Caco-2 (cell line): ENCODE results near the gene CAMK2D. TPM values are rescaled to one million over a fixed set of nuclear protein-coding genes. Genes with fewer than 3 reads are reported as not detected.

ENCODE experiments used
- BruUV-seq: library from RNA; stranded (reverse); fragments of 400-500 nt; replicated peaks from 2 replicates; lab custom pipeline; 2021; lab: Mats Ljungman, UMichigan
- CTCF ChIA-PET: fragments of 300-600 bp; sonication (Branson Sonifier 250); formaldehyde crosslinking; loops from one replicate; lab custom pipeline; 2022; ENCODE audit warnings: antibody characterized with exemption; lab: Charles Lee
- POLR2A ChIA-PET: fragments of 300-600 bp; sonication (Branson Sonifier 250); formaldehyde crosslinking; loops from one replicate; lab custom pipeline; 2022; ENCODE audit warnings: antibody characterized with exemption; lab: Charles Lee
- DNase-seq, 2 experiments: peaks; one replicate each; pipeline versions ENCODE4 v3.0.0 to v3.0.0-alpha.2; 2020 to 2022
- H3K27me3 ChIP-seq: replicated peaks from 2 replicates; pipeline ENCODE4 v1.6.0; 2011; ENCODE audit warnings: low read length; ENCODE audit not compliant: control insufficient read depth, insufficient read depth
- H3K36me3 ChIP-seq: 2 replicates; pipeline ENCODE4 v1.5.1; 2011; ENCODE audit warnings: low read length; ENCODE audit not compliant: control insufficient read depth, insufficient read depth
- H3K4me1 ChIP-seq: fragments of 250-450 bp; sonication (Bioruptor Pico); 2 replicates; pipeline ENCODE4 v1.5.1; 2020; ENCODE audit warnings: mild to moderate bottlenecking
- H3K4me3 ChIP-seq: 2 replicates; pipeline ENCODE4 v1.5.1; 2011; ENCODE audit warnings: low read depth, mild to moderate bottlenecking, control low read depth, low read length
- H3K9me3 ChIP-seq: fragments of 250-450 bp; sonication (Bioruptor Pico); 2 replicates; pipeline ENCODE4 v1.5.1; 2020; ENCODE audit warnings: mild to moderate bottlenecking, moderate library complexity
- H3K27ac Mint-ChIP-seq: one replicate; pipeline ENCODE4 v1.8.0; 2022; ENCODE audit warnings: mixed read lengths; ENCODE audit not compliant: unreplicated experiment
- H3K27me3 Mint-ChIP-seq: one replicate; pipeline ENCODE4 v1.8.0; 2022; ENCODE audit warnings: mixed read lengths; ENCODE audit not compliant: insufficient read depth, unreplicated experiment
- H3K36me3 Mint-ChIP-seq: one replicate; pipeline ENCODE4 v1.8.0; 2022; ENCODE audit warnings: mild to moderate bottlenecking, mixed read lengths; ENCODE audit not compliant: insufficient read depth, unreplicated experiment
- H3K4me1 Mint-ChIP-seq: one replicate; pipeline ENCODE4 v1.8.0; 2022; ENCODE audit warnings: low read depth, mixed read lengths; ENCODE audit not compliant: unreplicated experiment
- H3K4me3 Mint-ChIP-seq: one replicate; pipeline ENCODE4 v1.8.0; 2022; ENCODE audit warnings: mild to moderate bottlenecking, moderate library complexity, mixed read lengths; ENCODE audit not compliant: unreplicated experiment
- H3K9me3 Mint-ChIP-seq: one replicate; pipeline ENCODE4 v1.8.0; 2022; ENCODE audit warnings: mixed read lengths; ENCODE audit not compliant: unreplicated experiment
- CTCF ChIP-seq, 2 experiments: fragments of 200-600 bp in 1 of 2; IDR thresholded peaks; 1 replicate in 1 of 2; 2 replicates in 1 of 2; pipeline versions ENCODE4 v1.5.1 to v1.8.0; 2011 to 2022; ENCODE audit warnings: antibody characterized with exemption in 1 of 2, control low read depth in 1 of 2, inconsistent platforms in 1 of 2, low read depth in 1 of 2, low read length in 1 of 2, mild to moderate bottlenecking in 1 of 2, moderate library complexity in 1 of 2; ENCODE audit not compliant: insufficient read depth in 1 of 2, severe bottlenecking in 1 of 2, unreplicated experiment in 1 of 2
- intact Hi-C: fragments of 100-400 bp; cut with micrococcal nuclease; formaldehyde crosslinking; loops from one replicate; pipeline ENCODE4 v1.10.0; 2022; ENCODE audit not compliant: unreplicated experiment
- total RNA-seq: library from RNA; stranded (reverse); gene quantifications from 2 replicates; pipeline ENCODE4 v1.2.3, GENCODE V29; 2022

CAMK2D gene
- total RNA-seq, 1 experiment from 2014 or later, result 65.6 TPM

DNA sequence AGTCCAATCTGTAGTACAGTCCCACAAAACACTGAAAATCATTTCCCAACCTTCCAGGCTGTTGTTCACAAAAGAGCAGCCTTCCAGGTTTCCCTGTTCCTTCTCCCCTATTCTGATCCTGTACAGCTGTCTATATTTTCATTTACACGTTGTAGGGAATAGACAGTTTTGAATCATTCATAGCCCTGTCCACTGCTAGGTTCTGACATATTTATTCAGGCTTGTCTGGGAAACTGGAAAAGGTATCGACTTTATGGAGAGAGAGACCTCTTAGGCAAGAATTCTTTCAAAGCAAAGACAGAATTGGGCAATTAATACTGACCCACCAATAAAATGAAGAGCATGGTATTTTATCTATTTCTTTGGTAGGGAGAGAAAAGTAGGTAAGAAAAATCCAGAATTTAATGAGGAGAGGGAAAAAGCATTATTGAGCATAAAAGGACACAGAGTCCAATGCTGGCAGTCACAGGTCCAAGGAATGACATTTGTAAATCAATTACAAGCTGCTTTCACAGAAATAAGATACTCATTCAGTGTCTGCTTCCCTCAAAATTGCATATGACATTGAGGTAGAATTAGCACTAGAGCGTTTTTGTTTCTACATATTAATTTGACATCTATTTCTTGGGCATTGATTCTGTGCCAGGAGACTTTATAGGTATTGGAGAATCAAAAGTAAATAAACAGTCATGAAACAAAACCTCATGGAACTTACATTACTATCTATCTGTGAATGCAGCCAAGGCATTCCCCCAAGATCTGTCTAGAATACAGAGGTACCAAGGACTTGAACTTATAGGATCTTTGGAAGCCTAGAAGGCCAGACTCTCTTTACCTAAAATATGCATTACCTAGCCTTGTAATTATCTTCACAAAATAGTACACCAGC is 127.2 kb downstream of the CAMK2D start:
- ChIA-PET CTCF (no interaction called here), POLR2A (no interaction called here)
- intact Hi-C loops, result no loop called here
- Mint-ChIP-seq H3K36me3 (peaks cover 5% of the 10 kb centered on the region), H3K4me3 (no peak overlapping the region), H3K27ac (no peak overlapping the region), H3K9me3 (no peaks in the 10 kb centered on the region), H3K27me3 (no peaks in the 10 kb centered on the region), H3K4me1 (peaks cover 34% of the 10 kb centered on the region)
- no peaks in the 10 kb centered on the region for H3K36me3 ChIP-seq
- no peak for TF ChIP-seq CTCF (IDR thresholded peaks at IDR 0.05; ENCODE audit: insufficient read depth in 1 of 2, low read depth in 1 of 2, low read length in 1 of 2, severe bottlenecking in 1 of 2, unreplicated experiment in 1 of 2)
- peaks cover 8% of the 10 kb centered on the region for H3K4me1 ChIP-seq
- no peak overlapping the region for H3K4me3 ChIP-seq
- no TSS peak for BruUV-seq
- H3K9me3 ChIP-seq, result no peaks in the 10 kb centered on the region
- DNase-seq, result no peak
- H3K27me3 ChIP-seq, result no peaks in the 10 kb centered on the region

DNA sequence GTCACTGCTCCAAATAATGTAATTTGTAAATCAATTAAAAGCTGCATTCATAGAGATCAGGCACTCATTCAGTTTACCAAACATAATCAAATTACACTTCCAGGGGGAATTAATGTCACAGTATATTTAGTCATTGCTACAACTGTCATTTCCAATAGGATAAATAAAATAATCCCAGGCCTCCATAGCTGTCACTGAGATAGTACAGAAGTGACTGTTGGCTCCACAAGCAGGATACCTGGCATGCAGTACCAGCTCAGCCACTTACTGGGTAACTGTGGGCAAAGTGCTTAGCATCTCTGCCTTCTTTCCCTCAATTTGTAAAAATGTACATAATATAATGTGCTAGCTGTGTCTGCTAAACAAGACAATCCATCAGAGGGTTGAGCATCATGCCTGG is 128.1 kb downstream of the CAMK2D start:
- Histone ChIP-seq H3K36me3 (no peaks in the 10 kb centered on the region), H3K27me3 (no peaks in the 10 kb centered on the region), H3K4me1 (peaks cover 8% of the 10 kb centered on the region), H3K4me3 (no peak overlapping the region), H3K9me3 (no peaks in the 10 kb centered on the region)
- Mint-ChIP-seq H3K4me3 (no peak overlapping the region), H3K27ac (no peak overlapping the region), H3K4me1 (peaks cover 28% of the 10 kb centered on the region), H3K9me3 (no peaks in the 10 kb centered on the region), H3K27me3 (no peaks in the 10 kb centered on the region), H3K36me3 (peaks cover 5% of the 10 kb centered on the region)
- TF ChIP-seq CTCF (IDR thresholded peaks at IDR 0.05; ENCODE audit: insufficient read depth in 1 of 2, low read depth in 1 of 2, low read length in 1 of 2, severe bottlenecking in 1 of 2, unreplicated experiment in 1 of 2), result no peak
- ChIA-PET CTCF (no interaction called here), POLR2A (no interaction called here)
- intact Hi-C loops, result no loop called here
- DNase-seq, result no peak
- no TSS peak for BruUV-seq

DNA sequence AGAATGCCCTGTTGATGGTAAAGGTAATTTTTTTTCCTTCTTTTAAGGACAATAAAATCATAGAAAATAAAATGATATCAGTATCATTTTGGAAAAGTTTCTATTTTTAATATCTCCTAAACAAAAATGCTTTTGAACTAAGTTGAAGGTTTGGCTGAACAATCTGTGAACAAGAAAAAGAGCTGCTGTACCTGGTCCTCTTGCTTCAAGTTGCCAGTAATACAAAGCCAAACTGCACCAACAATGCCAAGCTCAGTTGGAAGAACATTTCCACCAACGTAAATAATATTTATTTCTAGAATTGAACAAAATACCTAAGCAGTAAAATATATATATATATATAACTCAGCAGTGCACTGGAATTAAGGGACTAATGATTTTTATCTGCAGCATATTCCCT is 132.8 kb downstream of the CAMK2D start:
- H3K36me3 ChIP-seq, result no peaks in the 10 kb centered on the region
- H3K27me3 Mint-ChIP-seq, result no peaks in the 10 kb centered on the region
- H3K27me3 ChIP-seq, result no peaks in the 10 kb centered on the region
- ChIA-PET CTCF (no interaction called here), POLR2A (no interaction called here)
- no peak overlapping the region for H3K4me3 ChIP-seq
- DNase-seq, result no peak
- H3K4me1 ChIP-seq, result peaks cover 13% of the 10 kb centered on the region; the same call in 1 of the 2 replicates
- H3K4me3 Mint-ChIP-seq, result no peak overlapping the region
- no peaks in the 10 kb centered on the region for H3K9me3 ChIP-seq
- H3K4me1 Mint-ChIP-seq, result peaks cover 10% of the 10 kb centered on the region
- no peaks in the 10 kb centered on the region for H3K9me3 Mint-ChIP-seq
- TF ChIP-seq CTCF (IDR thresholded peaks at IDR 0.05; ENCODE audit: insufficient read depth in 1 of 2, low read depth in 1 of 2, low read length in 1 of 2, severe bottlenecking in 1 of 2, unreplicated experiment in 1 of 2), result no peak
- H3K36me3 Mint-ChIP-seq, result peaks cover 5% of the 10 kb centered on the region
- no TSS peak for BruUV-seq
- no peak overlapping the region for H3K27ac Mint-ChIP-seq
- intact Hi-C loops, result no loop called here
